ENCODE results near the gene TNFSF12. TPM values are rescaled to one million over a fixed set of nuclear protein-coding genes. Genes with fewer than 3 reads are reported as not detected.

TNFSF12 gene
- total RNA-seq, 3 donors from 2014 or later: 39.3 to 65.3 (median 41.1) TPM

- no peaks in the 10 kb centered on the region for H3K27me3 ChIP-seq
- H3K4me1 ChIP-seq: peaks cover 15 to 43% of the 10 kb centered on the region in 2 donors
- H3K4me3 ChIP-seq: peak overlapping the region; percentile 81 to 90 (median 89)
- peak; percentile 55 to 76 for DNase-seq (ENCODE audit: low spot score in 2 of 2)
- no peaks in the 10 kb centered on the region for H3K9me3 ChIP-seq
- peak overlapping the region; percentile 98 to 99 for H3K27ac ChIP-seq
- no peaks in the 10 kb centered on the region for H3K36me3 ChIP-seq
- intact Hi-C loops (cut with DNase I; ENCODE audit: low total_unique reads): loop anchor here (10.0 kb wide), 1 partner anchor 46 kb away; no protein-coding TSS in a partner anchor
- TF ChIP-seq POLR2AphosphoS5 (IDR thresholded peaks at IDR 0.05) (peak in 2 of 3 donors; percentile 9 to 20), POLR2A (IDR thresholded peaks at IDR 0.05) (no peak)
- TF ChIP-seq, protein P1, sequence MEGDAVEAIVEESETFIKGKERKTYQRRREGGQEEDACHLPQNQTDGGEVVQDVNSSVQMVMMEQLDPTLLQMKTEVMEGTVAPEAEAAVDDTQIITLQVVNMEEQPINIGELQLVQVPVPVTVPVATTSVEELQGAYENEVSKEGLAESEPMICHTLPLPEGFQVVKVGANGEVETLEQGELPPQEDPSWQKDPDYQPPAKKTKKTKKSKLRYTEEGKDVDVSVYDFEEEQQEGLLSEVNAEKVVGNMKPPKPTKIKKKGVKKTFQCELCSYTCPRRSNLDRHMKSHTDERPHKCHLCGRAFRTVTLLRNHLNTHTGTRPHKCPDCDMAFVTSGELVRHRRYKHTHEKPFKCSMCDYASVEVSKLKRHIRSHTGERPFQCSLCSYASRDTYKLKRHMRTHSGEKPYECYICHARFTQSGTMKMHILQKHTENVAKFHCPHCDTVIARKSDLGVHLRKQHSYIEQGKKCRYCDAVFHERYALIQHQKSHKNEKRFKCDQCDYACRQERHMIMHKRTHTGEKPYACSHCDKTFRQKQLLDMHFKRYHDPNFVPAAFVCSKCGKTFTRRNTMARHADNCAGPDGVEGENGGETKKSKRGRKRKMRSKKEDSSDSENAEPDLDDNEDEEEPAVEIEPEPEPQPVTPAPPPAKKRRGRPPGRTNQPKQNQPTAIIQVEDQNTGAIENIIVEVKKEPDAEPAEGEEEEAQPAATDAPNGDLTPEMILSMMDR (IDR thresholded peaks at IDR 0.05): peak; percentile 60 to 80 (median 75)
Measured at GRCh38 chr17:7560172-7561027, 11.5 kb downstream of the TNFSF12 start.

- Histone ChIP-seq H3K4me3 (peak overlapping the region; percentile 81 to 90 (median 89)), H3K4me1 (peaks cover 15 to 43% of the 10 kb centered on the region in 2 donors), H3K27ac (peak overlapping the region; percentile 98 to 99), H3K27me3 (no peaks in the 10 kb centered on the region), H3K36me3 (no peaks in the 10 kb centered on the region), H3K9me3 (no peaks in the 10 kb centered on the region)
- peak; percentile 91 to 96 for DNase-seq (ENCODE audit: low spot score in 2 of 2)
- intact Hi-C loops (cut with DNase I; ENCODE audit: low total_unique reads): loop anchor here (10.0 kb wide), 1 partner anchor 46 kb away; no protein-coding TSS in a partner anchor
- TF ChIP-seq POLR2AphosphoS5 (IDR thresholded peaks at IDR 0.05): peak in 1 of 3 donors; percentile 58
- no peak for TF ChIP-seq POLR2A (IDR thresholded peaks at IDR 0.05)
- TF ChIP-seq, protein P1 (IDR thresholded peaks at IDR 0.05): peak; percentile 78 to 95 (median 90)
Measured at GRCh38 chr17:7561028-7561575, 12.2 kb downstream of the TNFSF12 start.

DNA sequence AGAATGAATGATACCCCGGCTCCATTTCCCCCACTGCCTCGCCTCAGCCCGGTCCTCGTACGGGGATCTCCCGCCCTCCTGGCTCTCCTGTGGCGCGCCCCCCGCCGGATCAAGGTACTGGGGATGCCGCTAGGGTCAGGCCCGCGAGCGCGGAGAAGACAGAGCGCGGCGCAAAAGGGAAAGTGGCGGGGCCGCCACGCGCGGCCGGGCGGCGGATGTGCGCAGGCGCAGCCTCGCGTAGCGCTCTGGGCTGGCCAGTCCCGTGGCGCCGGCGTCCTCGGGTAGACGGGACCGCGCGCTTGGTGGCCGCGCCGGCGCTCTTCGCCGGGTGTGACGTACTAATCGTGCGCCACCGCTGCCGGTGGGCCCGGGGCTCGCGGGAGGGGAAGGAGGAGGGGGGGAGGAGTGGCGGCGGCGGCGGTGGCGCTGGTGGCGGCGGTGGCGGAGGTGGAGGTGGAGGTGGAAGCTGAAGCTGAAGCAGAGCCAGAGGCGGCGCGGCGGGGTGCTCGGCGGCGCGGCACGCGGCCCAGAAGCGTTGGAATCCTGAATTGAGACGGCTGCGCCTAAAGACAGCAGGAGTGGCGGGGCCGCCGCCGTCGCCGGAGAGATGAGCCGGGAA, 12.8 kb downstream of the TNFSF12 start, which contains the start of gene SENP3:
TSS of gene SENP3 (plus strand) at position 331 of the 619 bp plus-strand sequence. CDS start 1,158 bp downstream, outside the sequence.
- Histone ChIP-seq H3K27ac (peak within 1 kb of the TSS; percentile 98 to 99), H3K27me3 (no peaks in the 10 kb centered on the region), H3K4me3 (peak within 1 kb of the TSS; percentile 81 to 90 (median 89)), H3K4me1 (peaks cover 15 to 43% of the 10 kb centered on the region in 2 donors), H3K9me3 (no peaks in the 10 kb centered on the region), H3K36me3 (no peaks in the 10 kb centered on the region)
- peak in 2 of 3 donors; percentile 37 to 60 for TF ChIP-seq POLR2AphosphoS5 (IDR thresholded peaks at IDR 0.05)
- TF ChIP-seq POLR2A (IDR thresholded peaks at IDR 0.05): no peak
- intact Hi-C loops (cut with DNase I; ENCODE audit: low total_unique reads): loop anchor here (10.0 kb wide), 1 partner anchor 47 kb away; no protein-coding TSS in a partner anchor
- peak; percentile 83 to 85 for DNase-seq (ENCODE audit: low spot score in 2 of 2)

DNA sequence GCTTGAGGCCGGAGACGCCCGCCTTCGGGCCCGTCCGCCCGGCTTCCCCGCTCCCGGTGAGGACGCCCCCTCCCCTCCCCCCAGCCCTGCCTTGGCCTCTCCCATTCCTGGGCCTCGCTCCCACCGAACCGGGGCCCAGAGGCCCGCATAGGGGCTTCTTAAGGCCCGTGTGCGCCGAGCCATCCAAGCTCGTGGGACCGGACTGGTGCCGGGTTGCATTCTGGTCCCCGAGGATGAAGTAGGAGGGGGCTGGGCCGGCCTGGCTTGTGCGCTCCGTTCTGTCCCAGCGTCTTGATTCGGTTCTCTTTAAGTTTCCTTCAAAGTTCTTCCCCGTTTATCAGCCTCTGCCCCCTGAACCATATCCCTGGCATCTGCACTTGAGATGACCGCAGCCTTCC, 13.3 kb downstream of the TNFSF12 start:
- no peaks in the 10 kb centered on the region for H3K27me3 ChIP-seq
- H3K4me1 ChIP-seq: peaks cover 14 to 42% of the 10 kb centered on the region in 2 donors
- no peaks in the 10 kb centered on the region for H3K36me3 ChIP-seq
- DNase-seq (ENCODE audit: low spot score in 2 of 2): no peak
- no peaks in the 10 kb centered on the region for H3K9me3 ChIP-seq
- peak overlapping the region; percentile 81 to 90 (median 89) for H3K4me3 ChIP-seq
- TF ChIP-seq POLR2AphosphoS5 (IDR thresholded peaks at IDR 0.05): no peak
- TF ChIP-seq, protein P1 (IDR thresholded peaks at IDR 0.05): no peak
- TF ChIP-seq POLR2A (IDR thresholded peaks at IDR 0.05): no peak
- H3K27ac ChIP-seq: peak overlapping the region; percentile 98 to 99
- intact Hi-C loops (cut with DNase I; ENCODE audit: low total_unique reads): loop anchor here (10.0 kb wide), 1 partner anchor 47 kb away; no protein-coding TSS in a partner anchor
